AG10803 (cell line): ENCODE results near the gene OIT3.

Experiments used
- DNase-seq: peaks from one replicate; pipeline ENCODE4 v3.0.0; 2010; ENCODE audit warnings: low read depth
- H3K4me3 ChIP-seq: 2 replicates; pipeline ENCODE4 v1.5.1; 2011; ENCODE audit warnings: mild to moderate bottlenecking, low read length, control low read depth
- CTCF ChIP-seq: conservative IDR thresholded peaks from 2 replicates; pipeline ENCODE4 v1.5.1; 2011; ENCODE audit warnings: mild to moderate bottlenecking, low read length, control low read depth, inconsistent platforms

The OIT3 gene

GRCh38 chr10:72855790-72856189, 37.7 kb upstream of the OIT3 start:
- H3K4me3 ChIP-seq, result no peak overlapping the region
- TF ChIP-seq CTCF, result no peak
- no peak for DNase-seq

- TF ChIP-seq CTCF, result no peak
- no peak overlapping the region for H3K4me3 ChIP-seq
- no peak for DNase-seq
These were observed 35.5 kb upstream of the OIT3 start for GRCh38 chr10:72858067-72858466.

GRCh38 chr10:72862957-72863356, 30.6 kb upstream of the OIT3 start:
- TF ChIP-seq CTCF, result no peak
- H3K4me3 ChIP-seq, result no peak overlapping the region
- DNase-seq, result no peak

GRCh38 chr10:72875250-72876055, 18.1 kb upstream of the OIT3 start:
- DNase-seq, result peak; percentile 34
- no peak overlapping the region for H3K4me3 ChIP-seq
- peak; percentile 57 for TF ChIP-seq CTCF

- no peak for TF ChIP-seq CTCF
- DNase-seq, result no peak
- H3K4me3 ChIP-seq, result no peak overlapping the region
These were observed 14.3 kb upstream of the OIT3 start for GRCh38 chr10:72879245-72879644.

- H3K4me3 ChIP-seq, result no peak overlapping the region
- no peak for DNase-seq
- no peak for TF ChIP-seq CTCF
These were observed 12.2 kb upstream of the OIT3 start for GRCh38 chr10:72881291-72881690.

- TF ChIP-seq CTCF, result no peak
- no peak for DNase-seq
- H3K4me3 ChIP-seq, result no peak overlapping the region
These were observed 9.7 kb upstream of the OIT3 start for GRCh38 chr10:72883861-72884260.
